ENCODE results near the gene CMSS1.

CMSS1 gene

GRCh38 chr3:100125161-100125938, 307.7 kb downstream of the CMSS1 start:
- Histone ChIP-seq H3K4me3 (ENCODE audit: low read length in 2 of 2) (no peak overlapping the region), H3K9me3 (ENCODE audit: control insufficient read depth in 2 of 2, low read length in 2 of 2) (no peaks in the 10 kb centered on the region), H3K4me1 (ENCODE audit: control insufficient read depth, insufficient read depth, low read length) (peaks cover 10% of the 10 kb centered on the region), H3K36me3 (ENCODE audit: control insufficient read depth in 2 of 2, insufficient read depth in 2 of 2, low read length in 2 of 2) (no peaks in the 10 kb centered on the region), H3K27me3 (ENCODE audit: control insufficient read depth in 1 of 2, insufficient read depth in 2 of 2, low read length in 2 of 2) (no peaks in the 10 kb centered on the region), H3K9ac (ENCODE audit: low read length in 2 of 2) (no peak overlapping the region), H3K27ac (ENCODE audit: low read length) (no peak overlapping the region)

- Histone ChIP-seq H3K4me1 (ENCODE audit: control insufficient read depth, insufficient read depth, low read length) (peaks cover 10% of the 10 kb centered on the region), H3K27ac (ENCODE audit: low read length) (no peak overlapping the region), H3K4me3 (ENCODE audit: low read length in 2 of 2) (no peak overlapping the region), H3K9me3 (ENCODE audit: control insufficient read depth in 2 of 2, low read length in 2 of 2) (no peaks in the 10 kb centered on the region), H3K36me3 (ENCODE audit: control insufficient read depth in 2 of 2, insufficient read depth in 2 of 2, low read length in 2 of 2) (no peaks in the 10 kb centered on the region), H3K27me3 (ENCODE audit: control insufficient read depth in 1 of 2, insufficient read depth in 2 of 2, low read length in 2 of 2) (no peaks in the 10 kb centered on the region), H3K9ac (ENCODE audit: low read length in 2 of 2) (no peak overlapping the region)
These were observed 310.1 kb downstream of the CMSS1 start for GRCh38 chr3:100127792-100128191.

GRCh38 chr3:100128565-100128964, 310.9 kb downstream of the CMSS1 start:
- H3K4me1 ChIP-seq (ENCODE audit: control insufficient read depth, insufficient read depth, low read length): peaks cover 10% of the 10 kb centered on the region
- no peaks in the 10 kb centered on the region for H3K27me3 ChIP-seq (ENCODE audit: control insufficient read depth in 1 of 2, insufficient read depth in 2 of 2, low read length in 2 of 2)
- no peak overlapping the region for H3K27ac ChIP-seq (ENCODE audit: low read length)
- no peaks in the 10 kb centered on the region for H3K36me3 ChIP-seq (ENCODE audit: control insufficient read depth in 2 of 2, insufficient read depth in 2 of 2, low read length in 2 of 2)
- no peaks in the 10 kb centered on the region for H3K9me3 ChIP-seq (ENCODE audit: control insufficient read depth in 2 of 2, low read length in 2 of 2)
- no peak overlapping the region for H3K9ac ChIP-seq (ENCODE audit: low read length in 2 of 2)
- no peak overlapping the region for H3K4me3 ChIP-seq (ENCODE audit: low read length in 2 of 2)

- H3K4me1 ChIP-seq (ENCODE audit: control insufficient read depth, insufficient read depth, low read length): peaks cover 7% of the 10 kb centered on the region
- no peak overlapping the region for H3K4me3 ChIP-seq (ENCODE audit: low read length in 2 of 2)
- H3K9me3 ChIP-seq (ENCODE audit: control insufficient read depth in 2 of 2, low read length in 2 of 2): no peaks in the 10 kb centered on the region
- H3K9ac ChIP-seq (ENCODE audit: low read length in 2 of 2): no peak overlapping the region
- no peak overlapping the region for H3K27ac ChIP-seq (ENCODE audit: low read length)
- H3K27me3 ChIP-seq (ENCODE audit: control insufficient read depth in 1 of 2, insufficient read depth in 2 of 2, low read length in 2 of 2): no peaks in the 10 kb centered on the region
- H3K36me3 ChIP-seq (ENCODE audit: control insufficient read depth in 2 of 2, insufficient read depth in 2 of 2, low read length in 2 of 2): no peaks in the 10 kb centered on the region
These were observed 312.3 kb downstream of the CMSS1 start for GRCh38 chr3:100129941-100130340.

GRCh38 chr3:100131241-100131640, 313.6 kb downstream of the CMSS1 start:
- Histone ChIP-seq H3K27ac (ENCODE audit: low read length) (no peak overlapping the region), H3K4me3 (ENCODE audit: low read length in 2 of 2) (no peak overlapping the region), H3K27me3 (ENCODE audit: control insufficient read depth in 1 of 2, insufficient read depth in 2 of 2, low read length in 2 of 2) (no peaks in the 10 kb centered on the region), H3K9me3 (ENCODE audit: control insufficient read depth in 2 of 2, low read length in 2 of 2) (no peaks in the 10 kb centered on the region), H3K9ac (ENCODE audit: low read length in 2 of 2) (no peak overlapping the region), H3K4me1 (ENCODE audit: control insufficient read depth, insufficient read depth, low read length) (no peaks in the 10 kb centered on the region), H3K36me3 (ENCODE audit: control insufficient read depth in 2 of 2, insufficient read depth in 2 of 2, low read length in 2 of 2) (no peaks in the 10 kb centered on the region)

- Histone ChIP-seq H3K4me1 (ENCODE audit: control insufficient read depth, insufficient read depth, low read length) (no peaks in the 10 kb centered on the region), H3K27me3 (ENCODE audit: control insufficient read depth in 1 of 2, insufficient read depth in 2 of 2, low read length in 2 of 2) (no peaks in the 10 kb centered on the region), H3K27ac (ENCODE audit: low read length) (no peak overlapping the region), H3K9me3 (ENCODE audit: control insufficient read depth in 2 of 2, low read length in 2 of 2) (no peaks in the 10 kb centered on the region), H3K36me3 (ENCODE audit: control insufficient read depth in 2 of 2, insufficient read depth in 2 of 2, low read length in 2 of 2) (no peaks in the 10 kb centered on the region), H3K9ac (ENCODE audit: low read length in 2 of 2) (no peak overlapping the region), H3K4me3 (ENCODE audit: low read length in 2 of 2) (no peak overlapping the region)
These were observed 319.3 kb downstream of the CMSS1 start for GRCh38 chr3:100136921-100137320.

DNA sequence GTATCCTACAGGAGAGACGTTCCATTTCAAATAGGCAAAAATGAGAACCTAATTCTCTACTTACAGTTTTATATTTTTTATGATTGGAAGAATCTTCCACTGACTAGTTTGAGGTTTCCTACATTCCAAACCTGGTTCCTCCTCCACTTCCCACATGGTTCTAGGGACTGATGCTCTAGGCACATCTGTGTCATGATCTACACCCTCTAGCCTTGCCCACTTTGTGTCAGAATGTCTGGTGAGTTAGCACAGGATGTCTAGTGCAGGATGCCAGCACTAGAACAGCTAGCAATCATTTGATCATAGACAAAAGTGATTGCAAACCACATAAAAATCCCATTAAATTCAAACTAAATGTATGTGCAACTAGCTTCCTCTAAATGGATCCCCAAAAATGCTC, 323.3 kb downstream of the CMSS1 start:
- no peaks in the 10 kb centered on the region for H3K27me3 ChIP-seq (ENCODE audit: control insufficient read depth in 1 of 2, insufficient read depth in 2 of 2, low read length in 2 of 2)

GRCh38 chr3:100141586-100141985, 323.9 kb downstream of the CMSS1 start:
- H3K27me3 ChIP-seq (ENCODE audit: control insufficient read depth in 1 of 2, insufficient read depth in 2 of 2, low read length in 2 of 2): no peaks in the 10 kb centered on the region
- H3K9ac ChIP-seq (ENCODE audit: low read length in 2 of 2): no peak overlapping the region
- H3K36me3 ChIP-seq (ENCODE audit: control insufficient read depth in 2 of 2, insufficient read depth in 2 of 2, low read length in 2 of 2): no peaks in the 10 kb centered on the region
- no peak overlapping the region for H3K27ac ChIP-seq (ENCODE audit: low read length)
- no peaks in the 10 kb centered on the region for H3K4me1 ChIP-seq (ENCODE audit: control insufficient read depth, insufficient read depth, low read length)
- no peak overlapping the region for H3K4me3 ChIP-seq (ENCODE audit: low read length in 2 of 2)
- peaks cover 0 to 6% of the 10 kb centered on the region in 2 donors for H3K9me3 ChIP-seq (ENCODE audit: control insufficient read depth in 2 of 2, low read length in 2 of 2)

More for the DNA sequence above, 323.3 kb downstream of the CMSS1 start:
- Histone ChIP-seq H3K4me3 (ENCODE audit: low read length in 2 of 2) (no peak overlapping the region), H3K9ac (ENCODE audit: low read length in 2 of 2) (no peak overlapping the region), H3K9me3 (ENCODE audit: control insufficient read depth in 2 of 2, low read length in 2 of 2) (peaks cover 0 to 6% of the 10 kb centered on the region in 2 donors), H3K36me3 (ENCODE audit: control insufficient read depth in 2 of 2, insufficient read depth in 2 of 2, low read length in 2 of 2) (no peaks in the 10 kb centered on the region), H3K27ac (ENCODE audit: low read length) (no peak overlapping the region), H3K4me1 (ENCODE audit: control insufficient read depth, insufficient read depth, low read length) (no peaks in the 10 kb centered on the region)

DNA sequence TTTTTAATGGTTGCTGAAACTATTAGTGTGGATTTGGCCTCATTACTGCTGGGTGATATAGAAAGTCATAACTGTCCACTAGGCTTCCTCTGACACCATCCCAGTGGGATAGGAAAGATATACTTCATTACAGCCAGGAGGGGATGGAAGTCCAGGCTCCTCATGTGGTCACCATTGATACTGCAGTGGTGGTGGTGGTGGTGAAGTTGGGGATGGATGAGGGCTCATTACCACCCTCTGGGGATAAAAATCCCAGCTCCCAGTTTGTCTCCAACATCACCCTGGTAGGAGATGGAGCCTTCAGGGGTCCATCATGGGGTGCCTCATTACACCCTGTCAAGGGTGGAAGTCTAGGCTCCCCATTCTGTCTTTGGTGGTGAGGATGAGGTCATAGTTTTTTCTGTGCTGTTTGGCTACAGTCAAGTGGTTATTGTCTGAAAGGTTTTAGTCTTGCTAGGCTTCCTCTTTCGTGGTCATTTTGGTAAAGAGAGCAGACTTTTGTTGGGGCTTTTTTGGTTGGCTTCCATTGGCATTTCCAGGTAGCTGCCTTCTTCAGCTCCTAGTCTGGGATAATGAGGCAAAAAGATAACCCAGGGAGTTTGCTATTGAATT, 326.7 kb downstream of the CMSS1 start:
- Histone ChIP-seq H3K27me3 (ENCODE audit: control insufficient read depth in 1 of 2, insufficient read depth in 2 of 2, low read length in 2 of 2) (no peaks in the 10 kb centered on the region), H3K36me3 (ENCODE audit: control insufficient read depth in 2 of 2, insufficient read depth in 2 of 2, low read length in 2 of 2) (no peaks in the 10 kb centered on the region), H3K4me3 (ENCODE audit: low read length in 2 of 2) (no peak overlapping the region), H3K9me3 (ENCODE audit: control insufficient read depth in 2 of 2, low read length in 2 of 2) (peaks cover 0 to 6% of the 10 kb centered on the region in 2 donors), H3K27ac (ENCODE audit: low read length) (no peak overlapping the region), H3K4me1 (ENCODE audit: control insufficient read depth, insufficient read depth, low read length) (no peaks in the 10 kb centered on the region), H3K9ac (ENCODE audit: low read length in 2 of 2) (no peak overlapping the region)

DNA sequence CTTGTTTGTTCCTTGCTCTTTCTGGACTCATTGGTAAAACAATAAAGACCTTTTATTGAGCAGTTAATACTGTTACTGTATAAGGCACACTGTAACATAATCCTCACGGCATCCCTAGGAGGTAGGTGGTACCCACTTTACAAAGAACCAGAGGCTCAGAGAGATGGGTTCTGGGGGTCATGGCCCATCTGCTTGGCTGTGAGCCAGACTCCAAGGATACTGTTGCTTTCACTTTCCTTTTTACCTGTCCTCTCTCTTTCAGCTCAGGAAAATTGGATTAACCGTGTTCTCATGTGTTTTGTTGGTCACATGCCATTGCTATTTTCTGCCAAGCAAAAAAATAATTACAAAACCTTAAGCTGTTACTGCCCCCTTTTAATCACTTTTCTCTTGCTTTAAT, 331.5 kb downstream of the CMSS1 start:
- Histone ChIP-seq H3K36me3 (ENCODE audit: control insufficient read depth in 2 of 2, insufficient read depth in 2 of 2, low read length in 2 of 2) (no peaks in the 10 kb centered on the region), H3K4me1 (ENCODE audit: control insufficient read depth, insufficient read depth, low read length) (no peaks in the 10 kb centered on the region), H3K9me3 (ENCODE audit: control insufficient read depth in 2 of 2, low read length in 2 of 2) (no peaks in the 10 kb centered on the region), H3K27ac (ENCODE audit: low read length) (no peak overlapping the region), H3K4me3 (ENCODE audit: low read length in 2 of 2) (no peak overlapping the region), H3K9ac (ENCODE audit: low read length in 2 of 2) (no peak overlapping the region), H3K27me3 (ENCODE audit: control insufficient read depth in 1 of 2, insufficient read depth in 2 of 2, low read length in 2 of 2) (no peaks in the 10 kb centered on the region)
